ENCODE measurements around the gene APLNR. TPM values are rescaled to one million over a fixed set of nuclear protein-coding genes. Genes with fewer than 3 reads are reported as not detected.

The APLNR gene
- total RNA-seq, 1 experiment from 2014 or later: not detected

DNA sequence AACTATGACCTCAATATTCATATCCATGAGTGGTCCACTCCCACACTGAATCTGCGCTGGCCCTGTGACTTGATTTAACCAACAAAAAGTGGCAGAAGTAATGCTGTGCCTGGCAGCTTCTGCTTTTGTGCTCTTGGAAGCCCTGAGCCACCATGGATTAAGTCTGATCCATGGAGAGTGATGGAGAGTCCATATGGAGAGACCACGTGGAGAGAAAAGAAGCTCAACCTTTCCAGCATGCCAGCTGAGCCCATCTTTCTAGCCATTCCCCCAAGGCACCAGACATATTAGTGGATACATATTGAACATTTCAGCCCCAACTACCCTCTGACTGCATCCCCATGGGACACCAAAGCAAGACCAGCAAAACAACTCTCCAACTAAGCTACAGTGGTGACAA is 39.3 kb downstream of the APLNR start:
- no peak for ATAC-seq
- BruUV-seq (replicated peaks): no TSS peak

DNA sequence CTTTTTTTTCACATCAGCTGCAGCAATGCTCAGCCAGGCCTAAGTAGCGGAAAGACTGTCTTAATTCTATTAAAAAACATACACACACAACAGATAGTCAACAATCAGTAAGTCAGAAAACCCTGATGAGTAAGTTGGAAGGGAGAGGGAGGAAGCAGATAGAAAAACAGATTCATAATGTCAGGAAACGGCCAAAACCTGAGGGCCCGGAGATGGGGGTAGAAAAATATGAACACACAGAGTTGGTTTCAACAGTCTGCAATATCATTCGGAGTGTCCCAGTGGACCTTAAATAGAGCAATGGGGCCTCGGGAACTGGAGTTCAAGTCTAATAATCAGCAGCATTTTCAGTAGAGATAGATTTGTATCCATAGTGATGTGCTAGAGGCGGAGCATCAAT is 40.5 kb downstream of the APLNR start:
- no TSS peak for BruUV-seq (replicated peaks)
- H3K36me3 ChIP-seq (ENCODE audit: control insufficient read depth in 1 of 2, insufficient read depth in 2 of 2, low read length in 2 of 2): no peaks in the 10 kb centered on the region
- no peaks in the 10 kb centered on the region for H3K9me2 ChIP-seq (ENCODE audit: insufficient read depth)
- peaks cover 37% of the 10 kb centered on the region for H3K27me3 ChIP-seq (ENCODE audit: insufficient read depth, low read length)
- H3K4me2 ChIP-seq (ENCODE audit: low read length): no peak overlapping the region
- ChIA-PET CTCF (no interaction called here), POLR2A (no interaction called here), RAD21 (ENCODE audit: low non-redundant PET in 1 of 2, low total read pairs in 2 of 2, uncharacterized antibody in 2 of 2, unreplicated experiment in 2 of 2) (no interaction called here)
- no peaks in the 10 kb centered on the region for H3K9me3 ChIP-seq (ENCODE audit: control insufficient read depth in 1 of 2, insufficient read depth in 1 of 2, low read depth in 1 of 2, low read length in 2 of 2)
- no peaks in the 10 kb centered on the region for H3K79me2 ChIP-seq (ENCODE audit: insufficient read depth, low read length)
- no peak for ATAC-seq
- DNase-seq (ENCODE audit: low read depth, low spot score): no peak
- no peak overlapping the region for H3K4me3 ChIP-seq (replicated peaks in 1 of 2; ENCODE audit: low read depth in 1 of 2, low read length in 2 of 2)
- no peak for TF ChIP-seq EZH2 (IDR thresholded peaks at IDR 0.05)
- no peak for TF ChIP-seq SP1 (IDR thresholded peaks at IDR 0.05; ENCODE audit: low read depth)
- TF ChIP-seq, protein P1, sequence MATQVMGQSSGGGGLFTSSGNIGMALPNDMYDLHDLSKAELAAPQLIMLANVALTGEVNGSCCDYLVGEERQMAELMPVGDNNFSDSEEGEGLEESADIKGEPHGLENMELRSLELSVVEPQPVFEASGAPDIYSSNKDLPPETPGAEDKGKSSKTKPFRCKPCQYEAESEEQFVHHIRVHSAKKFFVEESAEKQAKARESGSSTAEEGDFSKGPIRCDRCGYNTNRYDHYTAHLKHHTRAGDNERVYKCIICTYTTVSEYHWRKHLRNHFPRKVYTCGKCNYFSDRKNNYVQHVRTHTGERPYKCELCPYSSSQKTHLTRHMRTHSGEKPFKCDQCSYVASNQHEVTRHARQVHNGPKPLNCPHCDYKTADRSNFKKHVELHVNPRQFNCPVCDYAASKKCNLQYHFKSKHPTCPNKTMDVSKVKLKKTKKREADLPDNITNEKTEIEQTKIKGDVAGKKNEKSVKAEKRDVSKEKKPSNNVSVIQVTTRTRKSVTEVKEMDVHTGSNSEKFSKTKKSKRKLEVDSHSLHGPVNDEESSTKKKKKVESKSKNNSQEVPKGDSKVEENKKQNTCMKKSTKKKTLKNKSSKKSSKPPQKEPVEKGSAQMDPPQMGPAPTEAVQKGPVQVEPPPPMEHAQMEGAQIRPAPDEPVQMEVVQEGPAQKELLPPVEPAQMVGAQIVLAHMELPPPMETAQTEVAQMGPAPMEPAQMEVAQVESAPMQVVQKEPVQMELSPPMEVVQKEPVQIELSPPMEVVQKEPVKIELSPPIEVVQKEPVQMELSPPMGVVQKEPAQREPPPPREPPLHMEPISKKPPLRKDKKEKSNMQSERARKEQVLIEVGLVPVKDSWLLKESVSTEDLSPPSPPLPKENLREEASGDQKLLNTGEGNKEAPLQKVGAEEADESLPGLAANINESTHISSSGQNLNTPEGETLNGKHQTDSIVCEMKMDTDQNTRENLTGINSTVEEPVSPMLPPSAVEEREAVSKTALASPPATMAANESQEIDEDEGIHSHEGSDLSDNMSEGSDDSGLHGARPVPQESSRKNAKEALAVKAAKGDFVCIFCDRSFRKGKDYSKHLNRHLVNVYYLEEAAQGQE (IDR thresholded peaks at IDR 0.05; ENCODE audit: low read depth): no peak
- TF ChIP-seq CBX3 (IDR thresholded peaks at IDR 0.05; ENCODE audit: low read depth): no peak
- no peak for TF ChIP-seq ZFX (IDR thresholded peaks at IDR 0.05)
- no peak for TF ChIP-seq YY1 (IDR thresholded peaks at IDR 0.05; ENCODE audit: extremely low read depth, insufficient replicate concordance, low read depth, low read length)
- TF ChIP-seq, protein P2, sequence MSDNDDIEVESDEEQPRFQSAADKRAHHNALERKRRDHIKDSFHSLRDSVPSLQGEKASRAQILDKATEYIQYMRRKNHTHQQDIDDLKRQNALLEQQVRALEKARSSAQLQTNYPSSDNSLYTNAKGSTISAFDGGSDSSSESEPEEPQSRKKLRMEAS (IDR thresholded peaks at IDR 0.05): no peak
- no peak for TF ChIP-seq JUND (IDR thresholded peaks at IDR 0.05)
- TF ChIP-seq POLR2A (IDR thresholded peaks at IDR 0.05; ENCODE audit: borderline replicate concordance, extremely low read depth, insufficient read depth, insufficient read length): no peak
- no peaks in the 10 kb centered on the region for H4K20me1 ChIP-seq (ENCODE audit: insufficient read depth)
- intact Hi-C loops (cut with micrococcal nuclease): no loop called here
- no peak overlapping the region for H2AFZ ChIP-seq (ENCODE audit: low read depth, low read length, poor library complexity, severe bottlenecking)
- H3K9ac ChIP-seq (ENCODE audit: low read length): no peak overlapping the region
- H3K27ac ChIP-seq (ENCODE audit: low read depth, low read length): no peak overlapping the region
- no peaks in the 10 kb centered on the region for H3K4me1 ChIP-seq (ENCODE audit: control insufficient read depth in 1 of 2, insufficient read depth in 2 of 2, low read length in 2 of 2)

More for the DNA sequence above, 39.3 kb downstream of the APLNR start:
- Histone ChIP-seq H3K9me3 (ENCODE audit: control insufficient read depth in 1 of 2, insufficient read depth in 1 of 2, low read depth in 1 of 2, low read length in 2 of 2) (no peaks in the 10 kb centered on the region), H2AFZ (ENCODE audit: low read depth, low read length, poor library complexity, severe bottlenecking) (no peak overlapping the region), H3K4me2 (ENCODE audit: low read length) (no peak overlapping the region), H3K27ac (ENCODE audit: low read depth, low read length) (no peak overlapping the region), H3K9ac (ENCODE audit: low read length) (no peak overlapping the region), H4K20me1 (ENCODE audit: insufficient read depth) (no peaks in the 10 kb centered on the region), H3K79me2 (ENCODE audit: insufficient read depth, low read length) (no peaks in the 10 kb centered on the region), H3K27me3 (ENCODE audit: insufficient read depth, low read length) (peaks cover 35% of the 10 kb centered on the region), H3K36me3 (ENCODE audit: control insufficient read depth in 1 of 2, insufficient read depth in 2 of 2, low read length in 2 of 2) (no peaks in the 10 kb centered on the region), H3K9me2 (ENCODE audit: insufficient read depth) (no peaks in the 10 kb centered on the region), H3K4me3 (replicated peaks in 1 of 2; ENCODE audit: low read depth in 1 of 2, low read length in 2 of 2) (no peak overlapping the region), H3K4me1 (ENCODE audit: control insufficient read depth in 1 of 2, insufficient read depth in 2 of 2, low read length in 2 of 2) (no peaks in the 10 kb centered on the region)
- no peak for DNase-seq (ENCODE audit: low read depth, low spot score)
- TF ChIP-seq CEBPB (IDR thresholded peaks at IDR 0.05; ENCODE audit: low read depth): no peak
- ChIA-PET CTCF (no interaction called here), RAD21 (ENCODE audit: low non-redundant PET in 1 of 2, low total read pairs in 2 of 2, uncharacterized antibody in 2 of 2, unreplicated experiment in 2 of 2) (no interaction called here), POLR2A (no interaction called here)
- intact Hi-C loops (cut with micrococcal nuclease): no loop called here

Measured in HCT116 (cell line).